Ascending aorta (tissue), 2 donors: ENCODE measurements around the gene UBE2V1. TPM values are rescaled to one million over a fixed set of nuclear protein-coding genes. Genes with fewer than 3 reads are reported as not detected.
"Not testable (repeated sequence)": the region's sequence is repeated elsewhere in the genome, so short reads cannot be mapped to it uniquely, and the experiment has no call there.

Source experiments
- DNase-seq, 2 donors: peaks; one replicate each; pipeline ENCODE4 v3.0.0-alpha.2; 2019; ENCODE audit warnings: low spot score in 2 of 2
- H3K27ac ChIP-seq, 2 donors: fragments of 200-600 bp; sonication (generic); one replicate each; pipeline ENCODE4 v1.5.1; 2016 to 2017; ENCODE audit warnings: mild to moderate bottlenecking in 1 of 2
- H3K27me3 ChIP-seq: fragments of 200-600 bp; sonication (generic); one replicate; pipeline ENCODE4 v1.5.1; 2017
- H3K36me3 ChIP-seq, 2 donors: fragments of 200-600 bp; sonication (generic); one replicate each; pipeline ENCODE4 v1.5.1; 2016
- H3K4me1 ChIP-seq, 2 donors: fragments of 200-600 bp; sonication (generic); one replicate each; pipeline ENCODE4 v1.5.1; 2016 to 2017; ENCODE audit warnings: mild to moderate bottlenecking in 1 of 2
- H3K4me3 ChIP-seq, 2 donors: fragments of 200-600 bp; sonication (generic); one replicate each; pipeline ENCODE4 v1.5.1; 2016 to 2017; ENCODE audit warnings: mild to moderate bottlenecking in 1 of 2
- H3K9me3 ChIP-seq, 2 donors: fragments of 200-600 bp; sonication (generic); one replicate each; pipeline ENCODE4 v1.5.1; 2016
- intact Hi-C: fragments of 100-400 bp; cut with DNase I; formaldehyde crosslinking; loops from one replicate; pipeline ENCODE4 v1.15.1; 2023
- total RNA-seq: library from RNA; depleted of rRNA; stranded (reverse); fragments of >200 nt; gene quantifications from one replicate; pipeline ENCODE4 v1.1.0, GENCODE V29; 2016
- TF ChIP-seq, protein P1 (sequence below), 3 experiments: fragments of 200-600 bp in 2 of 3; fragments of 450-650 bp in 1 of 3; sonication (generic) in 2 of 3; IDR thresholded peaks; one replicate each; pipeline ENCODE4 v1.5.1; 2016 to 2019; ENCODE audit warnings: antibody characterized with exemption in 3 of 3, mild to moderate bottlenecking in 1 of 3, moderate library complexity in 1 of 3

Gene UBE2V1
- 39.4 TPM for total RNA-seq

- peak; percentile 77 to 94 for DNase-seq
- Histone ChIP-seq H3K36me3 (no peaks in the 10 kb centered on the region), H3K27me3 (no peaks in the 10 kb centered on the region), H3K9me3 (no peaks in the 10 kb centered on the region), H3K4me3 (peak within 1 kb of the TSS; percentile 92 to 97), H3K4me1 (peaks cover 5 to 55% of the 10 kb centered on the region in 2 donors), H3K27ac (peak within 1 kb of the TSS; percentile 94 to 97)
- TF ChIP-seq, protein P1, sequence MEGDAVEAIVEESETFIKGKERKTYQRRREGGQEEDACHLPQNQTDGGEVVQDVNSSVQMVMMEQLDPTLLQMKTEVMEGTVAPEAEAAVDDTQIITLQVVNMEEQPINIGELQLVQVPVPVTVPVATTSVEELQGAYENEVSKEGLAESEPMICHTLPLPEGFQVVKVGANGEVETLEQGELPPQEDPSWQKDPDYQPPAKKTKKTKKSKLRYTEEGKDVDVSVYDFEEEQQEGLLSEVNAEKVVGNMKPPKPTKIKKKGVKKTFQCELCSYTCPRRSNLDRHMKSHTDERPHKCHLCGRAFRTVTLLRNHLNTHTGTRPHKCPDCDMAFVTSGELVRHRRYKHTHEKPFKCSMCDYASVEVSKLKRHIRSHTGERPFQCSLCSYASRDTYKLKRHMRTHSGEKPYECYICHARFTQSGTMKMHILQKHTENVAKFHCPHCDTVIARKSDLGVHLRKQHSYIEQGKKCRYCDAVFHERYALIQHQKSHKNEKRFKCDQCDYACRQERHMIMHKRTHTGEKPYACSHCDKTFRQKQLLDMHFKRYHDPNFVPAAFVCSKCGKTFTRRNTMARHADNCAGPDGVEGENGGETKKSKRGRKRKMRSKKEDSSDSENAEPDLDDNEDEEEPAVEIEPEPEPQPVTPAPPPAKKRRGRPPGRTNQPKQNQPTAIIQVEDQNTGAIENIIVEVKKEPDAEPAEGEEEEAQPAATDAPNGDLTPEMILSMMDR (IDR thresholded peaks at IDR 0.05), result peak in 2 of 3 experiments; percentile 35 to 53
- intact Hi-C loops, result no loop called here
These were observed at the start of gene UBE2V1 for GRCh38 chr20:50112512-50113419. TSS of gene UBE2V1 (minus strand) at chr20:50113150. CDS start at chr20:50113128, 22 bp downstream.

DNA sequence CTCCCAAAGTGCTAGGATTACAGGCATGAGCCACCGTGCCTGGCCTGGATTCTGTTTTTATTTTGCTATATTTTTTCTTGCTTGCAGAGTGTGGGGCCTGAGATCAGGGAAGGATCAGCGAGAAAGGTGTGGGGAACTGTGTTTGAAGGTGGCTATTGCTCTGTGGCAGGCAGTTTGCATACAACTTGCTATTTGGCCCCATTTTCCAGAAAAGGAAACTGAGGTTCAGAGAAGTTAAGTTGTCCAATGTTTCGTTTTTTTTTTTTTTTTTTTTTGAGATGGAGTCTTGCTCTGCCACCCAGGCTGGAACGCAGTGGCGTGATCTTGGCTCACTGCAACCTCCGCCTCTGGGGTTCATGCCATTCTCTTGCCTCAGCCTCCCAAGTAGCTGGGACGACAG lies 48.5 kb upstream of the UBE2V1 start:
- H3K36me3 ChIP-seq, H3K4me3 ChIP-seq, H3K4me1 ChIP-seq, H3K9me3 ChIP-seq, DNase-seq, H3K27ac ChIP-seq, H3K27me3 ChIP-seq, intact Hi-C loops: not testable (repeated sequence)

DNA sequence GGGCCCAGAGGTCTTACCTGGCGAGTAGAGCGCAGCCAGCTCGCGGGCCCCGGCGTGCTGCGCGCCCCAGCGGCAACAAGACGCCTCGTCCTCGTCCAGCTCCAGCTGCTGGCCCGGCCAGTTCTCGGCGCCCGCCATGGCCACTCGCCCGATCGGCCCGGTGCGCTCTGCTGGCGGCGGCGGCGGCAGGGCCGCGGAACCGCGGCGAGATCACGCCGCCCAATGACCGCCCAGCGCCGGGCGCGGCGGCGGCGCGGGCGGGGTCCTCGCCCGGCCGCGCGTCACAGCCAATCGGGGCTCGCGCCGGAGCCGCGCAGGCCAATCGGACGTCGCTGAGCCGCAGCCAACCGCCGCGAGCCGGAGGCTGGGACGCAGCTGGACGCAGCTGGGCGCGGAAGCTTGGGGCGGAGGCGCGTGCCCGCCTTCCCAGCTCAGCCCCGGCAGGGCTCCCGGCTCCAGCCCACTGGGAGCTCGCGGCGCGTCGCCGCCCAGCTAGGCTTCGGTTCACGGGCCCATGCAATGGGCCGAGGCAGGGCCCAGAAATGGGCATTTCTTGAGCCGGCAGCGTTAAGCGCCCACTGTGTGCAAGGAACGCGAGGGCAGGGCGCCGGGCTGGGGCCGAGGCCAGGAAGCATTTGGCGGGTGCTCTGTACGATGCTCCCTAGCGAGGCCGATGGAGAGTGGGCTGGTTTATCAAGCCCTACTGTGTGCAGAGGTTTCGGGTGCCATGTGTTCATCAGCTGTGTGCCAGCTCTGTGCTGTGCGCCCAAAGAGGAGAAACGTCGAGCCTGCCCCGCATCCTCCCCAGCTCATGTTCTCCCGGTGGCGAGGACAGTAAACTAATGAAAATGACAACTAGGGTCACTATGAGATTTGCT lies 40.8 kb upstream of the UBE2V1 start, which contains the start of gene PEDS1:
TSS of gene PEDS1 (minus strand) at position 224 of the 878 bp plus-strand sequence. CDS start at position 138, 86 bp downstream.
- peak; percentile 49 to 94 for DNase-seq
- no peaks in the 10 kb centered on the region for H3K9me3 ChIP-seq
- TF ChIP-seq, protein P1 (IDR thresholded peaks at IDR 0.05), result peak in 1 of 3 experiments; percentile 14
- intact Hi-C loops, result loop anchor here (1.0 to 2.0 kb wide), 2 partner anchors 13 to 37 kb away; no protein-coding TSS in a partner anchor
- peak within 1 kb of the TSS; percentile 73 to 76 for H3K27ac ChIP-seq
- H3K4me3 ChIP-seq, result peak within 1 kb of the TSS; percentile 81 to 84
- H3K36me3 ChIP-seq, result peaks cover 3 to 4% of the 10 kb centered on the region in 2 donors
- peaks cover 7 to 23% of the 10 kb centered on the region in 2 donors for H3K4me1 ChIP-seq
- H3K27me3 ChIP-seq, result no peaks in the 10 kb centered on the region

- no peak for DNase-seq
- no peaks in the 10 kb centered on the region for H3K27me3 ChIP-seq
- TF ChIP-seq, protein P1 (IDR thresholded peaks at IDR 0.05), result no peak
- peak overlapping the region; percentile 81 to 84 for H3K4me3 ChIP-seq
- peak overlapping the region; percentile 67 to 76 for H3K27ac ChIP-seq
- H3K36me3 ChIP-seq, result peaks cover 8 to 10% of the 10 kb centered on the region in 2 donors
- intact Hi-C loops, result loop anchor here (1.0 to 2.0 kb wide), 2 partner anchors 13 to 36 kb away; no protein-coding TSS in a partner anchor
- H3K9me3 ChIP-seq, result no peaks in the 10 kb centered on the region
- peaks cover 7 to 23% of the 10 kb centered on the region in 2 donors for H3K4me1 ChIP-seq
These were observed 40.2 kb upstream of the UBE2V1 start for GRCh38 chr20:50153153-50153499.

DNA sequence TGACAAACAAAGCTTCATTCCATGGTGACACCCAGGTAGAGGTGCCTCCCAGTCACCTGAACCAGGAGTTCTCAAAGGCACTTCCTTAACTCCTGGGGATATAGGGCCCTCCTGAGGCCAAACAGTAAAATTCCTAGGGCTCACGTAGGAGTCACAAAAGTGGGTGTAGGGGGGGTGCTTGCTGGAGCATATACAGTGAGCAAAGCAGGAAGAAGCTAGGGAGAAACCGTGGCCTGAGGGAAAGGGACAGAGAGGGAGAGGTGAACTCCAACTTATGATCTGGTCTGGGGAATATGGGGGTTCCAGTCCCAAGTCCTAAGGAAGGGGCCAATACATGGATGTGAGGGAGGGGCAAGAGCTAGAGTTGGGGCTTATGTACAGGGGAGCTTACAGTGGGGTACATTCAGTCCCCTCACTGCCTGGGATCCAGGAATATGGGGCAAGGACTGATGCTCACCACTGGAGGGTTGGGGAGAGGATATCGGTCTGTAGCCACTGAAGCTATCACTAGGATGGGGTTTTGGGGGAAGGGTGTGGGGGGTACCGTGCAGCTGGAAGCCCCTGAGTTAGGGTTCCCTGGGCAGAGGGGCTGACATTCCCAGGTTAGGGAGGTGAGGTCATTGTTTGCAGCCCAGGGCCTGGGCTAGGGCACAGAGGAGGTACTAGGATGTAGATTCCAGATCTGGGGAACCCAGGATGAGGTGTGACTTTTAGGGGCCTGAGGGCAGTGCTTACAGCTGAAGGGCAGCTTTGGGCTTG lies 39.6 kb upstream of the UBE2V1 start:
- intact Hi-C loops, result loop anchor here (1.0 to 2.0 kb wide), 2 partner anchors 14 to 36 kb away; no protein-coding TSS in a partner anchor
- TF ChIP-seq, protein P1 (IDR thresholded peaks at IDR 0.05), result no peak
- Histone ChIP-seq H3K4me3 (peak overlapping the region; percentile 81 to 84), H3K36me3 (peaks cover 12 to 13% of the 10 kb centered on the region in 2 donors), H3K9me3 (no peaks in the 10 kb centered on the region), H3K27me3 (no peaks in the 10 kb centered on the region), H3K4me1 (peaks cover 7 to 23% of the 10 kb centered on the region in 2 donors), H3K27ac (peak overlapping the region; percentile 67 to 76)
- no peak for DNase-seq
